NCI-H446 (cell line): ENCODE results near the gene LITAF.
"Not testable (repeated sequence)": the region's sequence is repeated elsewhere in the genome, so short reads cannot be mapped to it uniquely, and the experiment has no call there.

Source experiments
- DNase-seq, 2 experiments: peaks; one replicate each; lab custom pipeline; 2025; lab: John Stamatoyannopoulos, UW

LITAF gene

DNA sequence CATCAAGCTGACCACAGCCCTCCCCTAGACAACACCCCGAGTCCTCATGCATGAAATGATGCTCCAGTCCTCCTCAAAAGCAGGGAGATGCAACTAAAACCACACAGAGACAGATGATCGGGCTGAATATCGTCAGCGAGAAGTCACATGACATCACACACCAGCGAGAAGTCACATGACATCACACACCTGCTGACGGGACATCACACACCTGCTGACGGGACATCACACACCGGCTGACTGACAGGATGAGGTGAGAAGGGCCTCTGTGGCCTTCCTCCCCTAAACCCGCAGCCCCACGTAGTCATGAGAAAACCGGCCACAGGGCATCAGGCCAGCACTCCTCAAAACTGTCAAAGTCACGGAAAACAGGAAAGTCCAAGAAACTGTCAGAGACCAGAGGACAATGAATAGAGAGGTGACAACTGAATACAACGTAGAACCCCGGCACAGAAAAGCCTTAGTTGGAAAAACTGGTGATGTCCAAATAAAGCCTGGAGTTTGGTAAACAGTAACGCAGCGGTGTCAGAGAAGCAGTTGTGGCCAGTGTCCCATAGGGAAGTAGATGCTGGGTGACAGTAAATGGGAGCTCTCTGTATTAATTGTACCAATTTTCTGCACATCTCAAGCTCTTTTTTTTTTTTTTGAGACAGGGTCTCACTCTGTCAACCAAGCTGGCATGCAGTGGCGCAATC lies 14.3 kb downstream of the LITAF start:
- DNase-seq = no peak

DNA sequence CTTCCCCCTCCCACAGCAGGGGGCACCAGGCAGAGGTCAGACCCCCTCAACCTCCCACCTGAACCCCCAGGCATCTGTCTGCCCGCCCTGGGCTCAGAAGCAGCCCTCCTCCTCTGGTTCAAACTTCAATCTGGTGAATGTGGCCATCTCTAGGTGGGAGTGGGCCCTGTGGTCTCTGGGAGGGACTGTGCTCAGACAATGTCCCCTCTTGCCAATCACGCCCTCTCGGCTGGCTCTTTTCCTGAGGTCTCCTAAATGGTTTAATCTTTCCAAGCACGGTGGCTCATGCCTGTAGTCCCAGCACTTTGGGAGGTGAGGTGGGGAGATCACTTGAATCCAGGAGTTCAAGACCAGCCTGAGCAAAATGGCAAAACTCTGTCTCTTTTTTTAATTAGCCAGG lies 15.2 kb downstream of the LITAF start:
- no peak for DNase-seq

DNA sequence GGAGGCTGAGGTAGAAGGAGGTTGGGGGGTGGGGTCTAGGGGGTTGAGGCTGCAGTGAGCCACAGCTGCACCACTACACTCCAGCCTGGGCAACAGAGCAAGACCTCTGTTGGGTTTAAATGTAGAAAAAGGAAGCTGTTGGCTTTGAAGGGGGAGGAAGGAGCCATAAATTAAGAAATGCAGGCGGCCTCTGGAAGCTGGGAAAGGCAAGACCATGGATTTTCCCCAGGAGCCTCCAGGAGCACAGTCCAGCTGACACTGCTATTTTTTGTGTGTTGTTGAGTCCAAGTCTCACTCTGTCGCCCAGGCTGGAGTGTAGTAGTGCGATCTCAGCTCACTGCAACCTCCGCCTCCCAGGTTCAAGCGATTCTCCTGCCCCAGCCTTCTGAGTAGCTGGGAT lies 15.9 kb downstream of the LITAF start:
- DNase-seq = no peak

DNA sequence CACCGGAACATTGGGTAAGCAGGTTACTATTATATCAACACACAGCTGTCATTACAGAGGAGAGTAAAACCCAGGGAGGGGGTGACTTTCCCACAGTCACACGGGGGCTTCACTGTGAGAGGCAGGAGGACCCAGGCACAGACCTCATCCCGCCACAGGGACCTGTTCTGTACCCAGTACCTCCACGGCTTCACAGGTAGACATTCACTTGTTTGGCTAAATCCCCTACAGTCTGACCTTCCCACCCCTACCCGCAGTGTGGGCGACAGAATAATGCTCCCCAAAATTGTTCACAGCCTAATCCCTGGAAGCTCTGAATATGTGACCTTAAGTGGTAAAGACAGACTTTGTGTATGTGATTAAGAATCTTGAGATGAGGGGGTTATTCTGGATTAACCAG lies 16.5 kb downstream of the LITAF start:
- no peak for DNase-seq

DNA sequence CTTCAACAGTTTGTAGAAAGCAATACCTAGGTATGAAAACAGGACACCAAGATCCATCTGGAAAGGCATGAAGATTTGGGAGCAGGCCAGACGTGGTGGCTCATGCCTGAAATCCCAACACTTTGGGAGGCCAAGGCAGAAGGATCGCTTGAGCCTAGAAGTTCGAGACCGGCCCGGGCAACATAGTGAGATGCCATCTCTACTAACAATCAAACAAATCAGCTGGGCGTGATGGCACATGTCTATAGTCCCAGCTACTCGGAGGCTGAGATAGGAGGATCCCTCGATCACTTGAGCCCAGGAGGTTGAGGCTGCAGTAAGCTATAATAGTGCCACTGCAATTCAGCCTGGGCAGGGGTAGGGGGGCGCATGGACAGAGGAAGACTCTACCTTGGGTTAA lies 20.3 kb downstream of the LITAF start:
- DNase-seq = no peak

DNA sequence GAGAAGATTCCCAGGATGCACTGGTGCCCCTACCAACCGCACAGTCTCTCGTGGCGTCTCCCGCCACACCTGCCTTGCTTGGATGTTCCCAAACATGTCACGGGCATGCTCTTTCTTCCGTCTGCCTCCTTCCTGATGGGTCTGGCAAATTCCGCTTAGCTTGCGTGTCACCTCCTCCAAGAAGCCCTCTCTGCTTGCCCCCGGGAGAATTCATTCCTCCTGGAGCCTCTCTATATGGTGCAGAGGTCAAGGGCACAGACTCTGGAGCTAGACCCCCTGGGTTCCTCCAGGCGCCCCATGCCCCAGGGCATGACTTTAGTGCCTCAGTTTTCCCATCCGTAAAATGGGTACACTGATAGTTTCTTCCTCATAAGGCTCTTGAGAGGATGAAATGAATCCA lies 21.1 kb downstream of the LITAF start:
- DNase-seq = no peak

DNA sequence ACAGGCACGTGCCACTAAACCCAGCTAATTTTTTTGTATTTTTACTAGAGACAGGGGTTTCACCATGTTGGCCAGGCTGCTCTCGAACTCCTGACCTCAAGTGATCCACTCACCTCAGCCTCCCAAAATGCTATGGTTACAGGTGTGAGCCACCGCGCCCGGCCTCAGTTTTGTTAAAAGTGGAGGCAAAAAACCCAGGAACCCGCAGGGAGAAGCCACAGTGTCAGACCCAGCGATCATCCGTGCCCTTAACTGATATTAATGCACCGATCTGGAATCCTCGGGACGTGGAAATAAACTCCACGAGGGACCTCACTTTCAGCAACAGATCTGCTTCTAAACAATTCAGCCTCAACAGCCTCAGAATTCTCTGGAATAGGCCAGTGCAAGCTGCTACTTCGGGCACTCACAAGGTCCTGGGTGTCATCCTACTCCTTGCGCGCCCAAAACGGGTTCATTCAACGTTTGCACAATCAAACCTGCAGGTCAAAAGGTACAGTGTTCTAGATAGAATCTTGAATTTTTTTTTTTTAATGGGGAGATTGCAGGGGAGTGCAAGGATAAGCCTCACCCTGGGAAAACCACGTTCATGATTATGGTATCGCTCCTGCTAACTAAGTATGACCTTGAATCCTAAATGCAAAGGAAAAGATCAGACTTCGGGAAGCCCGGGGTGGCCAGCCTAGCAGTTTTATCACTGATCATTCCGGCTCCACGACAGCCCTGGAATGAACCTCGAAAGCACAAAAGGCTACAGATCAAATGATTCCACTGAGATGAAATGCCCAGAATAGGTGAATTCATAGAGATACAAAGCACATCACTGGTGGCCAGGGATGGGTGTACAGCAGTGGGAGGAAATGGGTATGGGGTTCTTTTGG lies 22.4 kb downstream of the LITAF start:
- DNase-seq = no peak

DNA sequence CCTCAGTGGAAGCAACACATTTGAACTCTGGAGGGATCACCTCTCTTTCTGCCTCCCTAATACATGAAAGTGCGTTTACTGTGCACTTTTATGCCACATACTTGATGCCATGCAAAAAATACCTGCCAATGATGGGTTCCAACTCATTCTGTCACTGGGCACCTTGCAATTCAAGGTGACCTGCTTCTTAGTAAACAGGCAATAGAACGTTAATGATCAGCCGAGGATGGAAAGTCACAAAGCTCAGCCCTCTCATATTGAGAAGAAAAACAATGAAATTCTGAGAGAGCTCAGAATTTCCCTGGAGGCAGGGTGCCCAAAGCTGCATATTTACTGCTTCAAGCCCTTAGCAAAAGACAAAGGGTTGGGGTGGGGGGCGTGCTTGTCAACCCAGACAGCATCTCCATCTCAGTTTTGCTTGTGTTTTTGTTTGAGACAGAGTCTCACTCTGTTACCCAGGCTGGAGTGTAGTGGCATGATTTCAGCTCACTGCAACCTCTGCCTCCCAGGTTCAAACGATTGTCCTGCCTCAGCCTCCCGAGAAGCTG lies 23.2 kb downstream of the LITAF start:
- DNase-seq = no peak

DNA sequence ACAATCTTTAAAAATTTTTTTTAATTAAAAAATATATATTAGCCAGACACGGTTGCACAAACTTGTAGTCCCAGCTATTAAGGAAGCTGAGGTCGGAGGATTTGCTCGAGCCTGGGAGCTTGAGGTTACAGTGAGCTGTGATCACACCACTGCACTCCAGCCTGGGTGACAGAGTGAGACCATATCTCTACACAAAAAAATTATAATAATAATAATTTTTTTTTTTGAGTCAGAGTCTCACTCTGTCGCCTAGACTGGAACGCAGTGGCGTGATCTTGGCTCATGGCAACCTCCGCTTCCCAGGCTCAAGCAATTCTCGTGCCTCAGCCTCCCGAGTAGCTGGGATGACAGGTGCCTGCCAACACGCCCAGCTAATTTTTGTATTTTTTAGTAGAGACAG lies 23.8 kb downstream of the LITAF start:
- no peak for DNase-seq

DNA sequence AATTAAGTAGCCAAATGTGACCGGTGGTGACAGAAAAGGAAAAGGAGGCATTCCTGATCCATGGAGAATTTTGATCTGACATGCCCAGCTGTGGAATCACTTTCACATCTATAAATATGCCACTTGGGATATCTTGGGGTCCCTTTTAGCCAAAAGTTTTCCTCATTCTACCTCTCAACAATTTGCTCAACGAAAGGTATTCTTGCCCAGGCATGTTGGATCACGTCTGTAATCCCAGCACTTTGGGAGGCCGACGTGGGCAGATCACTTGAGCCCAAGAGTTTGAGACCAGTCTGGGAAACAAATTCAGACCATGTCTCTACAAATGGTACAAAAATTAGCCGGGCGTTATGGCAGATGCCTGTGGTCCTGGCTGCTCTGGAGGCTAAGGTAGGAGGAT lies 24.3 kb downstream of the LITAF start:
- DNase-seq = no peak

DNA sequence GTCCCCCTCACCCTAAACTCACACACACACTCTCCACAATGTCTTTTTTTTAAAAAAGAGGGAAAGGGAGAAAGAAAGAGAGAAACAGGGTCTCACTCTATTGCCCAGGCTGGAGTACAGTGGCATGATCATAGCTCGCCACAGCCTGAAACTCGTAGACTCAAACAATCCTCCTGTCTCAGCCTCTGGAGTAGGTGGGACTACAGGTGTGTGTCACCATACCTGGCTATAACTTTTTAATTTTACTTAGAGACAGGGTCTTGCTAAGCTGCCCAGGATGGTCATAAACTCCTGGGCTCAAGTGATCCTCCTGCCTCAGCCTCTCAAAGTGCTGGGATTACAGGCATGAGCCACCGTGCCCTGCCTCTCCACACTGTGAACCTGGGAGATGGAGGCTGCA lies 24.9 kb downstream of the LITAF start:
- DNase-seq = no peak

DNA sequence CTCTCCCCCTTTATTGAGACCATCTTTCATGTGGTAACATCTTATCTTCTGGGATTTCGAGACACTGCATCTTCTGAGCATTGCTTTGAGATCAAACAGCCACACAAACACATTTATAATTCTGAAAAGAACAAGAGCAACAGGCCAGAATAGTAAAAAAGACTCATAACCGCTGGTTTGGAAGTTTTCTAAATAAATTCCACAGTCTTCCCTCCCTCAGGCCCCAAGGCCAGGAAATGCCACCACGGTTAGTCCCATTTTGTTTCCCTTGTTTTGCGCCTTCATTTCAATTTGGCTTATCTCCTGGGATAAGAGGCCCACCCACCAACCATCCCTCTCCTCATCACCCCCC lies 25.3 kb downstream of the LITAF start:
- no peak for DNase-seq

DNA sequence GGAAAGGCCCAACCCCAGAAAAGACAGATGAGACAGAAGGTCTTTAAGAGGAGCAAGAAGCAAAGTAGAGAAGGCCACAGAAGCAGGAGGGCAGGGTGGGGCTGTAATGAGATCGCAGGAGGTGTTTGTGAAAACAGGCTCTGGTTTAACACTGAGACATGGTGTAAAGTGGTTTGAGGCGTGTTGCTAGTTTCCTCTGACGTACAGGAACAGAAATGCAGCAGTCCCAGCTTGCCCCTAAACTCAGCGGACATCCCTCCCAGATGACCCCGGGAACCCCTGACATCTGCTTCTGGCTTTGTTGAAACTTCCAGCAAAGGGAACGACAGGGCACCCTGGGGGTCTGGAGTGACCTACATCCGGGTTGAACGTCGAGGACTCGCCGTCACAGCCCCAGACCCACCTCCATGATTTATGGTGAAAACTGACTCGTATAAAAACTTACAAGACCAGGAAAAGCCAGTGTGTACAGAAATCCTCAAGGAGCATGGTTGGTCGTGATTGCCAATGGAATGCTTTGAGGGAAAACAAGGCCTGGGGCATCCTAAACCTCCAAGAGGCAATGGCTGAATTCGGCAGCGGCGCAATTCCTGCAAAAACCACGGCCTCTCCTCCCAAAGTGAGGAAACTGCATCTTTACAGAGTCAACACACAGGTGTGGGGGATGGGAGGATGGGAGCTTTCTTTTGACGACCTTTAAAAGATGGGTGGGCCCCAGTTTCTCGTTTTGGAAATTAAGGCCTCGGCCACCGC lies 25.8 kb downstream of the LITAF start:
- no peak for DNase-seq

DNA sequence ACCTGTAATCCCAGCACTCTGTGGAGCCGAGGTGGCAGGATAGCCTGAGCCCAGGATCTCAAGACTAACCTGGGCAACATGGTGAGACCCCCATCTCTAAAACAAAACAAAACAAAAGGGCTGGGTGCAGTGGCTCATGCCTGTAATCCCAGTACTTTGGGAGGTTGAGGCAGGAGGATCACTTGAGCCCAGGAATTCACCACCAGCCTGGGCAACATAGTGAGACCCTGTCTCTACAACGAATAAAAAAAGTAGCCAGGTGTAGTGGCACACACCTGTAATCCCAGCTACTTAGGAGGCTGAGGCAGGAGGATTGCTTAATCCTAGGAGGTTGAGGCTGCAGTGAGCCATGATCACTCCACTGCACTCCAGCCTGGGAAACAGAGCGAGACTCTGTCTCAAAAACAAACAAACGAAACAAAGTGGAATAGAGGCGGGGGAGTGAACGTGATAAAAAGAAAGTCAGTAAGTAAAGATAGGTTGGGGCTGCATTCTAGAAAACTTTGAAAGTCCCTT lies 28.4 kb downstream of the LITAF start:
- not testable (repeated sequence) for DNase-seq

DNA sequence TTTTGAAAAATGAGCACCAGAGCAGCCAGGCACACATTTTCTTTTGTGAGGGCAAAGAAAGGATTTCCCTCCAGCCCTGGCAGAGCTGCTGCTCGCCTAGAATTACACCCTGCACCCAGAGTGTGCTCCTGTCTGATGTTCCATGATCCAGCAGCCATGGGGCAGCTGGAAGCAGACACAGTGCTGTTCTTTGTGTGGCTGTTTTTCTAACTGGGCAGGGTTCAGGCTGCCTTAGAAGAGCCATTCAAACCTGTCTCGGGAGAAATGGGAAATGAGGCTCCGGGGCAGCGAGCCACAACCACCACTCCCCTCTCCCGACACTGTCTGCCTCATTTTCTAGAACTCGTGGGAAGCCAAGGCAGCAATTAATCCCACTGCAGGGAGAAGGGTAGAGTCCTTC lies 28.9 kb downstream of the LITAF start:
- DNase-seq = no peak

DNA sequence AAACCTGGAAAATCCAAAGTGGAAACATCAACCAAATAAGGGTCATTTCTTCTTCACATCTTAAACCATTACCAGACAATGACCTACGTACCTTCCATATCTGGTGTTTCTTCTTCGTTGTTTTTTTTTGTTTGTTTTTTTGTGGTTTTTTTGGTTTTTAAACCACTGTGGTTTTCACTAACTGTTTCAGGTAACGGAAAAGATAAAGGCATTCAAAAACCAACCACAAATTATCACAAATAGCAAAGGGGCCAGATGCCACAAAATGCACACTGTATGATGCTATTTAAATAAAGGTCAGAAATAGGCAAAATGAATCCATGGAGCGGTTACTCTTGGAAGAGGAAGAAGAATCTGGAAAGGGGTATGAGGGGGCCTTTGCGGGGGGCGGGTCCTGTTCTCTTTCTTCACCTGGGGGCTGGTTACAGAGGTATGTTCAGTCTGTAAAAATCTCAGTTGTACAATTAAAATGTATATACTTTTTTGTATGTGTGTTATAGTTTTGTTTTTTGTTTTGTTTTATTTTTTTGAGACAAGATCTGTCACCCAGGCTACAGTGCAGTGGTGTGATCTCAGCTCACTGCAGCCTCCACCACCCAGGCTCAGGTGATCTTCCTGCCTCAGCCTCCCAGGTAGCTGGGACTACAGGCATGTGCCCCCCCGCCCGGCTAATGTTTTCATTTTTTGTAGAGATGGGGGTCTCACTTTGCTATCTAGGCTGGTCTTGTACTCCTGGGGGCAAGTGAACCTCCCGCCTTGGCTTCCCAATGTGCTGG lies 29.6 kb downstream of the LITAF start:
- no peak for DNase-seq

DNA sequence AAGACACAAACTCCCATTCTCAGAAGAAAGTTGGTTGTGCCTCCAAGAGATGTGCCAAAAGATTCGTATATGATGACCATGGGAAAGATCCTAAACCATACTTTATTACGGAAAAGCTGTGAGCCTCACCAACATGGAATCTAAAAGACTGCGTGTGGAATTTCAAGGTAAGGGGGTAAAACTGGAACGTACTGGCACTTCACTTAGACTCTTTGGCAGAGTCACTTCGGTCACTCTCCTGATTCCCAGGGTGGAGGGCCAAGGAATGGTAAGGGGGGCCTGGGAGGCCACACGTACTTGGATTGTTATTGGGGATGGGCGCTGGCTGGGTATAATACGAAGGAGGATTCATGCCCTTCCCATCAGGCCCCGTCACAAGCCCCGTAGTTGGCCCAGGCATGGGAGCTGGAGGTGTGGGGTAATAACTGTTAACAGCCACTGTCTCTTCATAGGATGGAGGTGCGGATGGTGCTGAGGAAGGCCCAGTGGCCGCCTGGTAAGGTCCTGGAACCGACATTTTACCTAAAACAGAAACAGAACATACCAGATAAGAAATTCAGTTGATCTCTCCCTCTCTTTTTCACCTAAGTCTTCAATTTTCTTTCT lies 30.4 kb downstream of the LITAF start:
- no peak for DNase-seq

DNA sequence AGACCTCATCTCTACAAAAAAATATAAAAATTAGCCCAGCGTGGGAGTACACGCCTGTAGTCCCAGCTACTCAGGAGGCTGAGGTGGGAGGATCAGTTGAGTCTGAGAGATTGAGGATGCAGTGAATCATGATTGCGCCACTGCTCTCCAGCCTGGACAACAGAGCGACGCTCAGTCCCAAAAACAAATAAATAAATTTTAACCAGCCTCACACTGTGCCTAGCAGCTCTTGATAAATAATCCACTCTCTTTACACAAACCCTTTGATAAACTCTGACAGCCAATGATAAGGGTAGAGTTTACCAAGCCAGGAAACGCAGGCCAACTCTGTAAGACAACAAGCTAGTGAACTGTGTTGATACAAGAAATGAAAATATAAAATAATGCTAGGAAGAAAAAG lies 32.7 kb downstream of the LITAF start:
- no peak for DNase-seq

DNA sequence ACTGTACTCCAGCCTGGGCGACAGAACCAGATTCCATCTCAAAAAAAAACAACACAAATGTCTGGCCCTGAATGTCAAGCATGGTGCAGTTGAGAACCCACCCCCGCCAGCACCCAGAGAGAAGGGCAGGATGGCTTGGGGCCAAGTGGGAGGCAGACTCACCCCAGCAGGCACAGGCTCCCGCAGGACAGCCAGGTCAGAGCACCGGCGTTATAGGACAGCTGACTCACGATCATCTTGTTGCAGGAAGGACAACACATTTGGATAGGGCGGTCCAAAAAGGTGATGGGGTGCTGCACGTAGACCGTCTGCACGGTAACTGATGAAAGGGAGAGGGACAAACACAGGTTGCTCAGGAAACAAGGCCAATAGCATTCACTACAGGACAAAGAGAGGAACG lies 33.3 kb downstream of the LITAF start:
- DNase-seq = no peak

DNA sequence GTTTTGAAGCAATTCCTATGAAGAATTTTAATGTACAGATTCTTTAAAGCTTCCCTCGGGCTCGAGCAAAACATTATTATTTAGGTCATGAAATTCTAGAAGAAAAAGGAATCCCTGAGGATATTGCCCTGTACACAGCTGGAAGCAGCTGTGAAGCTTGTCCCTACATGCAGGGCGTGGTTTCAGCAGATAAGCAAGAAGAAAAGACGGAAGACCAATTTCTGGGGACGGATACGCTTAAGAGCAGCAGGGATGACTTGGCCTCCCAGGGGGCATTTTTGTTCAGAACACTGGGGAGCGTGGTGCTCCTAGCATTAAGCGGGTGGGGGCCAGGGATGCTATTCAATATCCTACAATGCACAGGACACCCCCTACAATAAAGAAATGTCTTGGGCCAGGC lies 34.3 kb downstream of the LITAF start:
- no peak for DNase-seq

DNA sequence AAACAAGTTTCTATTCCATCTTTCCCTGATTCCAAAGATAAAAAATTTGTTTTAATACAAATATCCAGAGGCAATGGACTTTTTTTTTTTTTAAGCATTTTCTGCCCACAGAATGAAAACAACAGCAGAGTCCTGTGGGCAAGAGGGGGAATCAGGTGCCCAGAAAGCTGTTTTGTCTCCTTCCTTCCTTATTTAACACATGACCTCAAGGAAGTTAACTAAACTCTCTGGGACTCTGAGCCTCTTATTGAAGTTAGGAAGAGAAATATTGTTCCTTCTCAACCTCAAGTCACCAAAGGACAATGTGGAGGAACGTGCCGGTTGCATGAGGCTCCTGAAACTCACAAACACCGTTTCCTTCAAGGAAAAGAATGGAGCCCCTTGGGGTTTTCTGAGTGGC lies 34.9 kb downstream of the LITAF start:
- no peak for DNase-seq
